IMR-90 (cell line): ENCODE data around the gene CASK. TPM values are rescaled to one million over a fixed set of nuclear protein-coding genes. Genes with fewer than 3 reads are reported as not detected.

Source experiments
- ATAC-seq: fragments of 200-7000 bp; cut with Tn5 transposase; 2 replicates; pipeline ENCODE4 v1.9.1; 2020; ENCODE audit warnings: low read depth, mild to moderate bottlenecking, moderate library complexity
- BruUV-seq: library from RNA; stranded (reverse); fragments of 400-500 nt; replicated peaks from 2 replicates; lab custom pipeline; 2021; lab: Mats Ljungman, UMichigan
- CTCF ChIA-PET: fragments of 300-600 bp; formaldehyde crosslinking; extraction: SDS; loops from one replicate; lab custom pipeline; 2021; ENCODE audit warnings: antibody characterized with exemption; lab: Yijun Ruan, JAX
- POLR2A ChIA-PET: fragments of 300-600 bp; sonication (Branson Sonifier 250); formaldehyde crosslinking; loops from one replicate; lab custom pipeline; 2022; ENCODE audit warnings: antibody characterized with exemption; ENCODE audit not compliant: unreplicated experiment; lab: Charles Lee
- DNase-seq: peaks from one replicate; pipeline ENCODE4 v3.0.0; 2013
- H2AFZ ChIP-seq: replicated peaks from 2 replicates; pipeline ENCODE3; 2013; ENCODE audit warnings: low read length, mild to moderate bottlenecking; ENCODE audit not compliant: poor library complexity
- H2AK5ac ChIP-seq: 2 replicates; pipeline ENCODE4 v1.6.1; 2013; ENCODE audit warnings: low read depth, low read length, inconsistent platforms
- H2AK9ac ChIP-seq: replicated peaks from 2 replicates; pipeline ENCODE3; 2013; ENCODE audit warnings: mild to moderate bottlenecking, low read depth, low read length, moderate library complexity; ENCODE audit not compliant: poor library complexity
- H2BK120ac ChIP-seq: 2 replicates; pipeline ENCODE4 v1.6.1; 2013; ENCODE audit warnings: low read depth, low read length, inconsistent platforms
- H2BK15ac ChIP-seq: 3 replicates; pipeline ENCODE4 v1.6.1; 2013; ENCODE audit warnings: low read depth, low read length, inconsistent platforms
- H2BK20ac ChIP-seq: 2 replicates; pipeline ENCODE4 v1.6.1; 2013; ENCODE audit warnings: low read depth, mild to moderate bottlenecking, inconsistent platforms, low read length, moderate library complexity
- H2BK5ac ChIP-seq: 2 replicates; pipeline ENCODE4 v1.6.1; 2013; ENCODE audit warnings: mild to moderate bottlenecking, low read depth, low read length, inconsistent platforms; ENCODE audit not compliant: poor library complexity, severe bottlenecking
- H3K14ac ChIP-seq: replicated peaks from 2 replicates; pipeline ENCODE4 v1.6.1; 2013; ENCODE audit warnings: low read depth, low read length, inconsistent platforms
- H3K18ac ChIP-seq: 2 replicates; pipeline ENCODE4 v1.6.1; 2013; ENCODE audit warnings: low read depth, low read length, control low read depth
- H3K23ac ChIP-seq: 2 replicates; pipeline ENCODE4 v1.6.1; 2013; ENCODE audit warnings: low read depth, low read length, inconsistent platforms
- H3K27ac ChIP-seq: 2 replicates; pipeline ENCODE4 v1.5.1; 2013; ENCODE audit warnings: mild to moderate bottlenecking, control low read depth, low read length; ENCODE audit not compliant: insufficient read depth
- H3K27me3 ChIP-seq: 2 replicates; pipeline ENCODE4 v1.6.1; 2013; ENCODE audit warnings: low read length; ENCODE audit not compliant: control insufficient read depth, insufficient read depth
- H3K36me3 ChIP-seq: 2 replicates; pipeline ENCODE4 v1.6.1; 2013; ENCODE audit warnings: low read length, mixed read lengths; ENCODE audit not compliant: control insufficient read depth, insufficient read depth
- H3K4ac ChIP-seq: 2 replicates; pipeline ENCODE4 v1.6.1; 2013; ENCODE audit warnings: low read depth, low read length, inconsistent platforms
- H3K4me1 ChIP-seq: 2 replicates; pipeline ENCODE4 v1.6.1; 2013; ENCODE audit warnings: low read length, mixed read lengths; ENCODE audit not compliant: control insufficient read depth, insufficient read depth
- H3K4me2 ChIP-seq: 2 replicates; pipeline ENCODE4 v1.6.1; 2013; ENCODE audit warnings: low read depth, mild to moderate bottlenecking, control low read depth, low read length, moderate library complexity
- H3K4me3 ChIP-seq: 2 replicates; pipeline ENCODE4 v1.5.1; 2013; ENCODE audit warnings: low read depth, mild to moderate bottlenecking, control low read depth, low read length, moderate library complexity; ENCODE audit not compliant: insufficient read depth
- H3K56ac ChIP-seq: 2 replicates; pipeline ENCODE4 v1.6.1; 2013; ENCODE audit warnings: low read length, inconsistent platforms; ENCODE audit not compliant: insufficient read depth; ENCODE audit errors: extremely low read depth
- H3K79me1 ChIP-seq, 2 experiments: 2 replicates each; pipeline ENCODE4 v1.6.1; 2013; ENCODE audit warnings: low read length in 2 of 2, inconsistent platforms in 1 of 2, low read depth in 1 of 2
- H3K9ac ChIP-seq: 2 replicates; pipeline ENCODE4 v1.6.1; 2013; ENCODE audit warnings: low read depth, low read length, control low read depth
- H3K9me1 ChIP-seq: 2 replicates; pipeline ENCODE4 v1.6.1; 2013; ENCODE audit warnings: low read length, inconsistent platforms; ENCODE audit not compliant: insufficient read depth
- H3K9me3 ChIP-seq: 2 replicates; pipeline ENCODE4 v1.6.1; 2013; ENCODE audit warnings: low read length; ENCODE audit not compliant: control insufficient read depth, insufficient read depth
- H4K20me1 ChIP-seq: 2 replicates; pipeline ENCODE4 v1.6.1; 2013; ENCODE audit warnings: low read length, inconsistent platforms; ENCODE audit not compliant: insufficient read depth
- H4K5ac ChIP-seq: 2 replicates; pipeline ENCODE4 v1.6.1; 2013; ENCODE audit warnings: mild to moderate bottlenecking, low read depth, low read length, control low read depth
- H4K8ac ChIP-seq, 2 experiments: 2 replicates each; pipeline ENCODE4 v1.6.1; 2013; ENCODE audit warnings: low read depth in 2 of 2, low read length in 2 of 2, control low read depth in 1 of 2, inconsistent platforms in 1 of 2
- H4K91ac ChIP-seq: 2 replicates; pipeline ENCODE4 v1.6.1; 2013; ENCODE audit warnings: low read depth, low read length, inconsistent platforms; ENCODE audit not compliant: insufficient read depth
- CEBPB ChIP-seq: IDR thresholded peaks from 2 replicates; pipeline ENCODE4 v1.6.1; 2012; ENCODE audit warnings: low read depth, low read length, improper control_type of control experiment
- CHD1 ChIP-seq: IDR thresholded peaks from 2 replicates; pipeline ENCODE4 v1.6.1; 2012; ENCODE audit warnings: low read depth, low read length, improper control_type of control experiment
- CTCF ChIP-seq: conservative IDR thresholded peaks from 2 replicates; pipeline ENCODE4 v1.5.1; 2012; ENCODE audit warnings: mild to moderate bottlenecking, low read depth, low read length, improper control_type of control experiment
- MAZ ChIP-seq: IDR thresholded peaks from 2 replicates; pipeline ENCODE4 v1.6.1; 2012; ENCODE audit warnings: low read depth, mild to moderate bottlenecking, low read length, improper control_type of control experiment, moderate library complexity, borderline replicate concordance
- NFE2L2 ChIP-seq: fragments of 150-350 bp; IDR thresholded peaks from 2 replicates; pipeline ENCODE4 v1.6.1; 2016; ENCODE audit warnings: low read depth, mild to moderate bottlenecking, low read length
- RFX5 ChIP-seq: IDR thresholded peaks from 2 replicates; pipeline ENCODE4 v1.8.0; 2012; ENCODE audit warnings: low read depth, mild to moderate bottlenecking, low read length, moderate library complexity
- SMC3 ChIP-seq: fragments of 150-350 bp; IDR thresholded peaks from 2 replicates; pipeline ENCODE4 v1.6.1; 2016; ENCODE audit warnings: low read depth, mild to moderate bottlenecking, antibody characterized with exemption, low read length, moderate library complexity
- USF2 ChIP-seq: fragments of 150-350 bp; IDR thresholded peaks from 2 replicates; pipeline ENCODE4 v1.6.1; 2017; ENCODE audit warnings: mild to moderate bottlenecking, antibody characterized with exemption, low read length, low read depth
- WGBS, 2 experiments: methylation state at CpG; one replicate each; pipeline versions ENCODE4 v1.1.5 to v1.1.7; 2013; ENCODE audit warnings: missing lambda C conversion rate in 2 of 2; ENCODE audit not compliant: insufficient read length in 1 of 2; ENCODE audit errors: extremely low coverage in 2 of 2; 5-methylcytosine and 5-hydroxymethylcytosine counted together
- dilution Hi-C: fragments of 300-500 bp; cut with HindIII; formaldehyde crosslinking; loops from one replicate; pipeline ENCODE4 v1.14.3; 2018; ENCODE audit warnings: low sequenced_read_pairs; ENCODE audit not compliant: unreplicated experiment
- in situ Hi-C: fragments of 300-500 bp; cut with MboI; formaldehyde crosslinking; loops from 3 replicates; pipeline ENCODE4 v1.14.3; 2019; ENCODE audit warnings: low sequenced_read_pairs, inconsistent platforms, mixed read lengths
- intact Hi-C: fragments of 100-400 bp; cut with micrococcal nuclease; formaldehyde crosslinking; loops from 2 replicates; pipeline ENCODE4 v1.10.0; 2022
- polyA plus RNA-seq, 3 experiments: library from polyadenylated mRNA; depleted of rRNA; stranded (reverse); fragments of >200 nt; gene quantifications; 2 replicates each; pipeline ENCODE4 v1.2.3, GENCODE V29; 2012; ENCODE audit warnings: low replicate concordance in 1 of 3
- total RNA-seq: library from RNA; depleted of rRNA; stranded (reverse); fragments of >200 nt; gene quantifications from 2 replicates; pipeline ENCODE4 v1.2.3, GENCODE V29; 2012

CASK gene
- total and polyA plus RNA-seq, 2 of the 4 experiments (the other 2 are of a cell fraction): 9.4 to 17.7 TPM

- no peaks in the 10 kb centered on the region for H3K9me1 ChIP-seq
- no peak overlapping the region for H4K91ac ChIP-seq
- H3K27ac ChIP-seq: no peak overlapping the region
- BruUV-seq: no TSS peak
- no peaks in the 10 kb centered on the region; the same call in 1 of the 2 replicates for H3K27me3 ChIP-seq
- no peak overlapping the region for H3K56ac ChIP-seq
- H4K20me1 ChIP-seq: no peaks in the 10 kb centered on the region
- no peak overlapping the region for H4K8ac ChIP-seq
- H2BK5ac ChIP-seq: no peak overlapping the region
- no peak for DNase-seq
- H2BK120ac ChIP-seq: no peak overlapping the region
- no peak overlapping the region for H2BK15ac ChIP-seq
- H3K36me3 ChIP-seq: no peaks in the 10 kb centered on the region
- H2AK5ac ChIP-seq: no peak overlapping the region
- no peak overlapping the region for H2AK9ac ChIP-seq
- intact Hi-C loops (no loop called here), dilution Hi-C loops (no loop called here), in situ Hi-C loops (no loop called here)
- no peak overlapping the region for H2BK20ac ChIP-seq
- TF ChIP-seq CEBPB (no peak), USF2 (no peak), CHD1 (no peak), RFX5 (no peak), SMC3 (no peak), CTCF (no peak), NFE2L2 (no peak), MAZ (no peak)
- ATAC-seq: no peak
- ChIA-PET POLR2A (no interaction called here), CTCF (no interaction called here)
- no peak overlapping the region for H3K4me2 ChIP-seq
- no CpG with 5 or more reads among the region's 3 CpGs for WGBS, 2 experiments
- no peak overlapping the region for H3K18ac ChIP-seq
- peaks cover 1% of the 10 kb centered on the region; the same call in 1 of the 2 replicates for H3K4me1 ChIP-seq
- no peak overlapping the region for H3K4ac ChIP-seq
- no peak overlapping the region for H3K23ac ChIP-seq
- no peak overlapping the region for H2AFZ ChIP-seq
- H3K79me1 ChIP-seq: no peaks in the 10 kb centered on the region
- H3K4me3 ChIP-seq: no peak overlapping the region
- H3K9ac ChIP-seq: no peak overlapping the region
- H4K5ac ChIP-seq: no peak overlapping the region
- no peaks in the 10 kb centered on the region for H3K9me3 ChIP-seq
- H3K14ac ChIP-seq: no peak overlapping the region
Measured at GRCh38 chrX:41728125-41728524, 195.2 kb downstream of the CASK start.
